ENCODE data around the gene ENPP1. TPM values are rescaled to one million over a fixed set of nuclear protein-coding genes. Genes with fewer than 3 reads are reported as not detected.

Gene ENPP1
- total RNA-seq, 3 donors from 2014 or later, result 51.2 to 53.8 (median 51.5) TPM

GRCh38 chr6:131916847-131917246 lies 109.0 kb downstream of the ENPP1 start:
- peaks cover 0 to 5% of the 10 kb centered on the region in 2 donors for H3K9me3 ChIP-seq
- TF ChIP-seq POLR2A (IDR thresholded peaks at IDR 0.05) (no peak), CTCF (IDR thresholded peaks at IDR 0.05) (no peak), POLR2AphosphoS5 (IDR thresholded peaks at IDR 0.05) (no peak)
- no peaks in the 10 kb centered on the region for H3K36me3 ChIP-seq
- no peaks in the 10 kb centered on the region for H3K27me3 ChIP-seq
- no peak overlapping the region for H3K4me3 ChIP-seq
- no peaks in the 10 kb centered on the region for H3K4me1 ChIP-seq
- H3K27ac ChIP-seq, result no peak overlapping the region
- intact Hi-C loops (cut with DNase I; ENCODE audit: low total_unique reads), result no loop called here
- DNase-seq (ENCODE audit: low spot score in 2 of 2), result no peak

- Histone ChIP-seq H3K4me3 (no peak overlapping the region), H3K9me3 (peaks cover 0 to 10% of the 10 kb centered on the region in 2 donors), H3K4me1 (no peaks in the 10 kb centered on the region), H3K27ac (no peak overlapping the region), H3K27me3 (no peaks in the 10 kb centered on the region), H3K36me3 (no peaks in the 10 kb centered on the region)
- TF ChIP-seq CTCF (IDR thresholded peaks at IDR 0.05) (no peak), POLR2A (IDR thresholded peaks at IDR 0.05) (no peak), POLR2AphosphoS5 (IDR thresholded peaks at IDR 0.05) (no peak)
- DNase-seq (ENCODE audit: low spot score in 2 of 2), result no peak
- intact Hi-C loops (cut with DNase I; ENCODE audit: low total_unique reads), result no loop called here
Measured at GRCh38 chr6:131917318-131917717, 109.5 kb downstream of the ENPP1 start.

- DNase-seq (ENCODE audit: low spot score in 2 of 2), result no peak
- peaks cover 3 to 13% of the 10 kb centered on the region in 2 donors for H3K9me3 ChIP-seq
- no peak overlapping the region for H3K27ac ChIP-seq
- intact Hi-C loops (cut with DNase I; ENCODE audit: low total_unique reads), result no loop called here
- H3K27me3 ChIP-seq, result no peaks in the 10 kb centered on the region
- H3K4me3 ChIP-seq, result no peak overlapping the region
- H3K36me3 ChIP-seq, result no peaks in the 10 kb centered on the region
- no peaks in the 10 kb centered on the region for H3K4me1 ChIP-seq
- TF ChIP-seq CTCF (IDR thresholded peaks at IDR 0.05), result no peak
- no peak for TF ChIP-seq POLR2A (IDR thresholded peaks at IDR 0.05)
- no peak for TF ChIP-seq POLR2AphosphoS5 (IDR thresholded peaks at IDR 0.05)
Measured at GRCh38 chr6:131917763-131918649, 110.2 kb downstream of the ENPP1 start.

GRCh38 chr6:131918650-131919355 lies 111.0 kb downstream of the ENPP1 start:
- H3K27ac ChIP-seq, result no peak overlapping the region
- H3K27me3 ChIP-seq, result no peaks in the 10 kb centered on the region
- intact Hi-C loops (cut with DNase I; ENCODE audit: low total_unique reads), result no loop called here
- H3K36me3 ChIP-seq, result no peaks in the 10 kb centered on the region
- no peak for DNase-seq (ENCODE audit: low spot score in 2 of 2)
- no peak for TF ChIP-seq POLR2A (IDR thresholded peaks at IDR 0.05)
- no peak for TF ChIP-seq POLR2AphosphoS5 (IDR thresholded peaks at IDR 0.05)
- TF ChIP-seq CTCF (IDR thresholded peaks at IDR 0.05), result no peak
- no peak overlapping the region for H3K4me3 ChIP-seq
- peaks cover 3 to 18% of the 10 kb centered on the region in 2 donors for H3K9me3 ChIP-seq
- H3K4me1 ChIP-seq, result no peaks in the 10 kb centered on the region

- Histone ChIP-seq H3K4me3 (no peak overlapping the region), H3K9me3 (peaks cover 3 to 18% of the 10 kb centered on the region in 2 donors), H3K4me1 (no peaks in the 10 kb centered on the region), H3K27ac (no peak overlapping the region), H3K27me3 (no peaks in the 10 kb centered on the region), H3K36me3 (no peaks in the 10 kb centered on the region)
- intact Hi-C loops (cut with DNase I; ENCODE audit: low total_unique reads), result no loop called here
- no peak for TF ChIP-seq POLR2A (IDR thresholded peaks at IDR 0.05)
- TF ChIP-seq CTCF (IDR thresholded peaks at IDR 0.05), result no peak
- no peak for TF ChIP-seq POLR2AphosphoS5 (IDR thresholded peaks at IDR 0.05)
- DNase-seq (ENCODE audit: low spot score in 2 of 2), result no peak
Measured at GRCh38 chr6:131920656-131921055, 112.8 kb downstream of the ENPP1 start.
